Measurements from ENCODE around the gene AFTPH. TPM values are rescaled to one million over a fixed set of nuclear protein-coding genes. Genes with fewer than 3 reads are reported as not detected.

AFTPH gene, protein sequence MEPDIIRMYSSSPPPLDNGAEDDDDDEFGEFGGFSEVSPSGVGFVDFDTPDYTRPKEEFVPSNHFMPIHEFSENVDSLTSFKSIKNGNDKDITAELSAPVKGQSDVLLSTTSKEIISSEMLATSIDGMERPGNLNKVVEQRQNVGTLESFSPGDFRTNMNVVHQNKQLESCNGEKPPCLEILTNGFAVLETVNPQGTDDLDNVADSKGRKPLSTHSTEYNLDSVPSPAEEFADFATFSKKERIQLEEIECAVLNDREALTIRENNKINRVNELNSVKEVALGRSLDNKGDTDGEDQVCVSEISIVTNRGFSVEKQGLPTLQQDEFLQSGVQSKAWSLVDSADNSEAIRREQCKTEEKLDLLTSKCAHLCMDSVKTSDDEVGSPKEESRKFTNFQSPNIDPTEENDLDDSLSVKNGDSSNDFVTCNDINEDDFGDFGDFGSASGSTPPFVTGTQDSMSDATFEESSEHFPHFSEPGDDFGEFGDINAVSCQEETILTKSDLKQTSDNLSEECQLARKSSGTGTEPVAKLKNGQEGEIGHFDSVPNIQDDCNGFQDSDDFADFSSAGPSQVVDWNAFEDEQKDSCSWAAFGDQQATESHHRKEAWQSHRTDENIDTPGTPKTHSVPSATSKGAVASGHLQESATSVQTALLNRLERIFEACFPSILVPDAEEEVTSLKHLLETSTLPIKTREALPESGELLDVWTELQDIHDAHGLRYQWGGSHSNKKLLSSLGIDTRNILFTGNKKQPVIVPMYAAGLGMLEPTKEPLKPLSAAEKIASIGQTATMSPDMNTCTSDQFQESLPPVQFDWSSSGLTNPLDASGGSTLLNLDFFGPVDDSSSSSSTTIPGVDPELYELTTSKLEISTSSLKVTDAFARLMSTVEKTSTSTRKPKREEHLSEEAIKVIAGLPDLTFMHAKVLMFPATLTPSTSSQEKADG
- 21.2 TPM for total RNA-seq
- polyA plus RNA-seq (ENCODE audit: insufficient read depth in 1 of 8, insufficient read length in 8 of 8, low replicate concordance in 1 of 8) = 10 to 100 TPM; 15.7 to 22.5 (median 17.4) TPM
- long read RNA-seq, donor 1, full-length matches to known transcripts = 1 of 1 reads
- long read RNA-seq, donor 1, partial matches to known transcripts = 0 of 1 reads
- long read RNA-seq, donor 1, other reads (novel, unspliced or antisense) = 0 of 1 reads
- long read RNA-seq, donor 2 = 0 reads
- long read RNA-seq, donor 3 = 0 reads
- long read RNA-seq, donor 4, full-length matches to known transcripts = 1 of 1 reads
- long read RNA-seq, donor 4, partial matches to known transcripts = 0 of 1 reads
- long read RNA-seq, donor 4, other reads (novel, unspliced or antisense) = 0 of 1 reads
- long read RNA-seq, donor 5 = 0 reads
- long read RNA-seq, donor 6, full-length matches to known transcripts = 1 of 1 reads
- long read RNA-seq, donor 6, partial matches to known transcripts = 0 of 1 reads
- long read RNA-seq, donor 6, other reads (novel, unspliced or antisense) = 0 of 1 reads
- long read RNA-seq, donor 7, full-length matches to known transcripts = 2 of 2 reads
- long read RNA-seq, donor 7, partial matches to known transcripts = 0 of 2 reads
- long read RNA-seq, donor 7, other reads (novel, unspliced or antisense) = 0 of 2 reads
- long read RNA-seq, donor 8, full-length matches to known transcripts = 2 of 2 reads
- long read RNA-seq, donor 8, partial matches to known transcripts = 0 of 2 reads
- long read RNA-seq, donor 8, other reads (novel, unspliced or antisense) = 0 of 2 reads
- long read RNA-seq, donor 9 = 0 reads
- long read RNA-seq, donor 10, full-length matches to known transcripts = 1 of 1 reads
- long read RNA-seq, donor 10, partial matches to known transcripts = 0 of 1 reads
- long read RNA-seq, donor 10, other reads (novel, unspliced or antisense) = 0 of 1 reads
- long read RNA-seq, donor 11, full-length matches to known transcripts = 1 of 1 reads
- long read RNA-seq, donor 11, partial matches to known transcripts = 0 of 1 reads
- long read RNA-seq, donor 11, other reads (novel, unspliced or antisense) = 0 of 1 reads

DNA sequence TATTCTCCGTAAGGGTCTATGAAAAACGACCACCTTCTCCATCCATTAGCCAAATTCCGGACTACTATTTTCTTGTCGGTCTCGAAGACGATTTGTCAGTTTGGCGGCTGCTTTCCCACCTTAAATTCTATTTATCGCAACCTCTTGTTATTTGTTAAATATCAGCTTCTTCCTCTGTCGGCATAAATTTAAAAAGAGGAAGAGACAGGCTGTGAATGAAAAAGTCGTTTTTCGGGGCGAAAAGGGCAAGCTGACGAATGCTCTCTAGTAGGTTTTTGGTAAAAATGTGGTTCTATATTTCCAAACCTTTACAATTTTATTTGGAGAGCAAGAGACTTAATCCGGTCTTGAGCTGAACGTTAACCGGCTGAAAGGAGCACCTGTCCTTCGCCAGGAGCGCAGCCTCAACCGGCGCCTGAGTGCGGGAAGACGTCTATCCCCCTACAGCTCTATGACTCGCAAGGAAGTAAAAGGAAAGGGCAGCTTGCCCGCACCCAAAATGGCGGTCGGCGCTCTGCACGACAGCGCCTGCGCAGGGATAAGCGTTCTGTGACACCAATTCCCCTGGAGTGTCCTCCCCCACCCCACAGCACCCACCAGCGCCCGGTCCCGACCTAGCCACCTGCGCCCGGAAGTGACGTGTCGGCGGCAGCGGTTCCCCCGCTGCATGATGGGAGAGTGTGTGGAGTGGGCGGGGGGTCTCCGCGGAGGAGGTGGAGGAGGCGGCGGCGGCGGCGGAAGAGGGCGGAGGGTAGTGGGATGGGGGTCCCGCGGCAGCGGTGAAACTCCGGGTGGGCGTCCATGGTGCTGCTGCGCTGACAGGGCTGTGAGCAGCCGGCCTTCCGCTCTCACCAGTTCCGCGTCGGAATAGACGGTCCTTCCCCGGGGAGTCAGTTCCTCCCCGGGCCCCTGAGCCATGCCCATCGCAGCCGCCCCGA lies at the start of gene AFTPH:
TSS of gene AFTPH (plus strand) at position 663 of the 938 bp plus-strand sequence. CDS start 27,147 bp downstream, outside the sequence.
- Histone ChIP-seq H3K27ac (ENCODE audit: low read length) (peak within 1 kb of the TSS; percentile 97), H3K4me3 (ENCODE audit: low read length) (peak within 1 kb of the TSS; percentile 96), H3K9me3 (replicated peaks; ENCODE audit: control insufficient read depth, low read depth, low read length) (no peaks in the 10 kb centered on the region), H3K4me1 (ENCODE audit: control insufficient read depth, insufficient read depth, low read length) (peaks cover 7% of the 10 kb centered on the region), H3K36me3 (ENCODE audit: control insufficient read depth, insufficient read depth, low read length) (no peaks in the 10 kb centered on the region), H3K27me3 (ENCODE audit: control insufficient read depth, insufficient read depth, low read length) (peaks cover 2% of the 10 kb centered on the region)
- under 1% methylated on average over 34 of the region's 67 CpGs for WGBS (ENCODE audit: insufficient coverage)
- DNase-seq = peak; percentile 99

DNA sequence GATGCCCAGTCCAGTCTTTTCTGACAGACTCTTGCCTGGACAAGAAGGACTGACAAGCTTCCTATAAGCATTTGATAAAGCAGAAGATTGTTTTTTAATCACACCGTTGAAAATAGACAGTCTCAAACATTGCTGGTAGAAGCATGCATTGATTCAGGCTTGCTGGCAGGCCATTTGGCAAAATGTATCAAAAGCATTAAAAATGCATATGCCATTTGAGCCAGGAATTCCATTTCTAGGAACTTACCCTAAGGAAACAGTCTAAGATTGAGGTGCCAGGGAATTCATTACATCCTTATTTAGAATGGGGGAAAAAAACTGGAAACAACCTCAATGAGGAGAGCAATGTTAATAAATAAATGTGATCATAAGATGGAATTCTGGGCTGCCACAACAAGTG lies 49.5 kb upstream of the AFTPH start:
- Histone ChIP-seq H3K4me3 (ENCODE audit: low read length) (no peak overlapping the region), H3K9me3 (replicated peaks; ENCODE audit: control insufficient read depth, low read depth, low read length) (no peaks in the 10 kb centered on the region), H3K27me3 (ENCODE audit: control insufficient read depth, insufficient read depth, low read length) (no peaks in the 10 kb centered on the region), H3K36me3 (ENCODE audit: control insufficient read depth, insufficient read depth, low read length) (no peaks in the 10 kb centered on the region), H3K27ac (ENCODE audit: low read length) (no peak overlapping the region), H3K4me1 (ENCODE audit: control insufficient read depth, insufficient read depth, low read length) (peaks cover 5% of the 10 kb centered on the region)
- peak; percentile 14 for DNase-seq
- WGBS (ENCODE audit: insufficient coverage) = 60% methylated on average over 1 of the region's 1 CpG

DNA sequence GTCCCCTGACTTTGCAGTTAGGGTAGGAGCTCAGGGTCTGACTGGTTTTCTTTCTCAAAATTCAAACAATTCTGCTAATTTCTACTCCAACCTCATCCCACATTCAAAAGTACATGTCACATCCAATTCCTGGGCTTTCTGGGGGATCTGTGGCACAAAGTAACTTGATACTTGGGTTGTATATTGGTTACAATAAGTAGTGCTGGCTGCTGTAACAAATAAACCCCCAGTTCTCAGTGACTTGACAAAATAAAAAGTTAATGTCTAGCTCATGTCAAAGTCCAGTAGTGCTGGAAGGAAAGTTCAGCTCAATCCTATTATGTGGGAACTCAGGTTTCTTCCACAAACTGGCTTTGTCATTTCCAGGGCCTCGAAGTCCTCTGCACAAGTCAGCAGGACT lies 47.1 kb upstream of the AFTPH start:
- Histone ChIP-seq H3K36me3 (ENCODE audit: control insufficient read depth, insufficient read depth, low read length) (no peaks in the 10 kb centered on the region), H3K27ac (ENCODE audit: low read length) (no peak overlapping the region), H3K27me3 (ENCODE audit: control insufficient read depth, insufficient read depth, low read length) (no peaks in the 10 kb centered on the region), H3K9me3 (replicated peaks; ENCODE audit: control insufficient read depth, low read depth, low read length) (no peaks in the 10 kb centered on the region), H3K4me1 (ENCODE audit: control insufficient read depth, insufficient read depth, low read length) (peaks cover 5% of the 10 kb centered on the region), H3K4me3 (ENCODE audit: low read length) (no peak overlapping the region)
- DNase-seq = no peak
- no CpG with 5 or more reads among the region's 1 CpG for WGBS (ENCODE audit: insufficient coverage)

DNA sequence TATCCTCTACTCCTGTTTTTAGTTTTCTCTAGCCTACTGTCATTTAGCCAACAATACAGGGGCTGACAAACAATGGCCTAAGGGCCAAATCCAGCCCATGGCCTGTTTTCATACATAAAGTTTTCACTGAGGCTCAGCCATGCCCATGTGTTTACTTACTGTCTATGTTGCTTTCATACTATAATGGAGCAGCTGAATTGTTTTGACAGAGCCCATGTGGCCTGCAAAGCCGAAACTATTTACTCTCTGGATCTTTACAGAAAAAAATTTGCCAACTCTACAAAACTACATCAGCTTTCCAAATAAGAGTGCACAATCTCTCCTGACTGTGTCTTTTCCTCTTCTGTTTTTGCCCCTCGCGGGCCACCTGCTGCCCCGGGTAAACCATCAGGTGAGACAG lies 46.1 kb upstream of the AFTPH start:
- no peaks in the 10 kb centered on the region for H3K36me3 ChIP-seq (ENCODE audit: control insufficient read depth, insufficient read depth, low read length)

DNA sequence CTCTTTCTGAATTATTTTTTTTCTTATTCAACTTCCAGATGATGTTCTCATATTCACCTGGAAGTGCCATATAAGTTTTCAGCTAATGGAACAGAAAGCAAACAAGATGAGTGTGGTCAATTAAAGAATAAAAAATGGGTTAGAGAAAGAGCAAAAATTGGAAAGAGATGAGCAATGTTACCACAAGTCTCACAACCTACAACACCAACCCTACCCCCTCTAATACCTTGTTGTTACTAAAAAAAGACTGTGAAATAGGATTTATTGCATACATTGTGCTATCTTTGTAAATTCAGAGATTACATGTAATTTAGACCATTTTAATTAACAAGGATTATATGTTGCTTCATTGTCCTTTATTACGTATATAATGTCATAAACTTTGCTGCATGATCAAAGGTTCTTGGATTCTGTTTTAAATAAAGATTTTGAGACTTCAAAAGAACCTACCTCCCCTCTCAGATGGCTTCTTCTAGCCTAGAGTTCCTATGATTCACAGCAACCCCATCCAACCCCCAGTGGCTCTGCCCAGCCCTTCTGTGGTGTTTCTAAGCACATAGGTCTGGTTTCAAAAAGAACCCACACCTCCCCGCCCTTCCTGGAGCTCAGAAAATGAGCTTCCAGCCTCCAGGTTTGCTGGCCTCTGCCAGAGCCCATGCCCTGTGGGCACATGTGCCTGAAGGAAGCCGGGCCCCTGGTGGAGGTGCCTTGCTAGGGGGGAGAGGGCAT lies 45.5 kb upstream of the AFTPH start:
- DNase-seq = no peak
- H3K27me3 ChIP-seq (ENCODE audit: control insufficient read depth, insufficient read depth, low read length) = no peaks in the 10 kb centered on the region
- WGBS (ENCODE audit: insufficient coverage) = 83% methylated on average over 2 of the region's 3 CpGs
- no peak overlapping the region for H3K27ac ChIP-seq (ENCODE audit: low read length)
- no peaks in the 10 kb centered on the region for H3K36me3 ChIP-seq (ENCODE audit: control insufficient read depth, insufficient read depth, low read length)
- H3K4me3 ChIP-seq (ENCODE audit: low read length) = no peak overlapping the region
- H3K4me1 ChIP-seq (ENCODE audit: control insufficient read depth, insufficient read depth, low read length) = peaks cover 5% of the 10 kb centered on the region
- H3K9me3 ChIP-seq (replicated peaks; ENCODE audit: control insufficient read depth, low read depth, low read length) = no peaks in the 10 kb centered on the region

More for the DNA sequence above, 46.1 kb upstream of the AFTPH start:
- no peak for DNase-seq
- no peak overlapping the region for H3K4me3 ChIP-seq (ENCODE audit: low read length)
- peaks cover 5% of the 10 kb centered on the region for H3K4me1 ChIP-seq (ENCODE audit: control insufficient read depth, insufficient read depth, low read length)
- H3K27me3 ChIP-seq (ENCODE audit: control insufficient read depth, insufficient read depth, low read length) = no peaks in the 10 kb centered on the region
- H3K9me3 ChIP-seq (replicated peaks; ENCODE audit: control insufficient read depth, low read depth, low read length) = no peaks in the 10 kb centered on the region
- WGBS (ENCODE audit: insufficient coverage) = 74% methylated on average over 4 of the region's 4 CpGs
- H3K27ac ChIP-seq (ENCODE audit: low read length) = no peak overlapping the region

DNA sequence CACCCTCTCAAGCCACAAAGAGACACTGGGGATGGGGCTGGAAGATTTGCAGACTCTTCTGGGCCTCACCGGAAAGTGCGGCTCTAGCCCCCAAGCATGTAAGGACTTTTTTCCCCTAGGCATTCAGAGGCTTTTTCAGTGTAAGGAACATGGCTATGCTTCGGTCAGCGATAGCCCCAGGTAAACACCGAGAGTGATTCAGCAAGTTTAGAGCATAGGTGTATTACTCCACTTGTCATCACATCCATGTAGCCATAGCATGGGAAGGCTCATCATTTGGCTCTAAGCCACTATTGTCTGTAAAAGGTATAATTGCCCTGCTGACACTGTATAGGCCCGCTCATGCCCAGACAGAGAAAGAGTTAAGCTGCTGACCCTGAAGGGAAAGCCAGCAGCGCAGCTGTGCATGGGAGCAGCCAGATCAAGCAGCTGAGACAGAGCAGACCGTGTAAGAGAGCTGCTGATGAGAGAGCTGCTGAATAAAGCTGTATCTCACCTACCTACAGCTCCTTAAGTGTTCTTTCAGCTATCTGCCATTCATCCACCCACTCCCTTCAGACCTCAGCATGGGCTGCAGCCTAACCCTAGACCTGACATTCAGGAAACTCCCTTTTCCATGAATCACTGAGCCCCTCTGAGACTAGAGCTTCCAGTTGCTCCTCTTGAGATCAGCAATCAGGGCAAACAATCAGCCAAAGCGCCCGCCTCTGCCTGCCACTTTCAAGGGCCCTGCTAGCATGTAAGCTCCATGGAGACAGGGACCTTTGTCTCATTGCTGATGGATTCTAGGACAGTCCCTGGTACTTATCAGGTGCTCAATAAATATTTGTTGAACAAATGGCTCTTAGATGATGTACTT lies 44.6 kb upstream of the AFTPH start:
- no peaks in the 10 kb centered on the region for H3K27me3 ChIP-seq (ENCODE audit: control insufficient read depth, insufficient read depth, low read length)
- peaks cover under 1% of the 10 kb centered on the region for H3K4me1 ChIP-seq (ENCODE audit: control insufficient read depth, insufficient read depth, low read length)
- DNase-seq = no peak
- no peak overlapping the region for H3K27ac ChIP-seq (ENCODE audit: low read length)
- H3K36me3 ChIP-seq (ENCODE audit: control insufficient read depth, insufficient read depth, low read length) = no peaks in the 10 kb centered on the region
- no peak overlapping the region for H3K4me3 ChIP-seq (ENCODE audit: low read length)
- no peaks in the 10 kb centered on the region for H3K9me3 ChIP-seq (replicated peaks; ENCODE audit: control insufficient read depth, low read depth, low read length)
- 68% methylated on average over 7 of the region's 10 CpGs for WGBS (ENCODE audit: insufficient coverage)

DNA sequence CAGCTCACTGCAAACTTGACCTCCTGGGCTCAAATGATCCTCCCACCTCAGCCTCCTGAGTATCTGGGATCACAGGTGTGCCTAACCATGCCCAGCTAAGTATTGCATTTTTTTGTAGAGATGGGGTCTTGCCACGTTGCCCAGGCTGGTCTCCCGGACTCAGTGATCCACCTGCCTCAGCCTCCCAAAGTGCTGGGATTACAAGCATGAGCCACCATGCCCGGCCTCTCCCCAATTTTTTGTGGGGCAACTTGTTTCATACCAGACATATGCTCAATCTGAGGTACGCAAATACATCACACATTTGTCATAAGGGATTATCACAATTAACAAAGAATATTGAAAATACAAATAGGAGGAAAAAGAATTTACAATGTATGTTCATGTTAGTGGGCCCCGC lies 42.5 kb upstream of the AFTPH start:
- WGBS (ENCODE audit: insufficient coverage) = 83% methylated on average over 3 of the region's 5 CpGs
- Histone ChIP-seq H3K4me1 (ENCODE audit: control insufficient read depth, insufficient read depth, low read length) (peaks cover 9% of the 10 kb centered on the region), H3K9me3 (replicated peaks; ENCODE audit: control insufficient read depth, low read depth, low read length) (no peaks in the 10 kb centered on the region)

More for the DNA sequence above, 42.5 kb upstream of the AFTPH start:
- Histone ChIP-seq H3K4me3 (ENCODE audit: low read length) (no peak overlapping the region), H3K36me3 (ENCODE audit: control insufficient read depth, insufficient read depth, low read length) (no peaks in the 10 kb centered on the region), H3K27me3 (ENCODE audit: control insufficient read depth, insufficient read depth, low read length) (no peaks in the 10 kb centered on the region), H3K27ac (ENCODE audit: low read length) (no peak overlapping the region)
- DNase-seq = no peak

Measured in muscle of leg (tissue), 16 donors.